Measurements from ENCODE around the gene PTCSC3.

Gene PTCSC3

GRCh38 chr14:36132826-36133225 lies 43.7 kb downstream of the PTCSC3 start:
- TF ChIP-seq GATA3 (IDR thresholded peaks at IDR 0.05; ENCODE audit: low read depth, low read length): no peak
- TF ChIP-seq GATA2 (IDR thresholded peaks at IDR 0.05; ENCODE audit: low read depth, low read length): no peak

GRCh38 chr14:36130186-36130585 lies 46.3 kb downstream of the PTCSC3 start:
- TF ChIP-seq GATA2 (IDR thresholded peaks at IDR 0.05; ENCODE audit: low read depth, low read length): no peak
- no peak for TF ChIP-seq GATA3 (IDR thresholded peaks at IDR 0.05; ENCODE audit: low read depth, low read length)

GRCh38 chr14:36129181-36129580 lies 47.3 kb downstream of the PTCSC3 start:
- TF ChIP-seq GATA3 (IDR thresholded peaks at IDR 0.05; ENCODE audit: low read depth, low read length): no peak
- TF ChIP-seq GATA2 (IDR thresholded peaks at IDR 0.05; ENCODE audit: low read depth, low read length): no peak

GRCh38 chr14:36113341-36113740 lies 63.2 kb downstream of the PTCSC3 start:
- no peak for TF ChIP-seq GATA3 (IDR thresholded peaks at IDR 0.05; ENCODE audit: low read depth, low read length)
- no peak for TF ChIP-seq GATA2 (IDR thresholded peaks at IDR 0.05; ENCODE audit: low read depth, low read length)

- TF ChIP-seq GATA2 (IDR thresholded peaks at IDR 0.05; ENCODE audit: low read depth, low read length): no peak
- TF ChIP-seq GATA3 (IDR thresholded peaks at IDR 0.05; ENCODE audit: low read depth, low read length): no peak
Measured at GRCh38 chr14:36111822-36112583, 64.5 kb downstream of the PTCSC3 start.

GRCh38 chr14:36105401-36105800 lies 71.1 kb downstream of the PTCSC3 start:
- no peak for TF ChIP-seq GATA2 (IDR thresholded peaks at IDR 0.05; ENCODE audit: low read depth, low read length)
- TF ChIP-seq GATA3 (IDR thresholded peaks at IDR 0.05; ENCODE audit: low read depth, low read length): no peak

- TF ChIP-seq GATA3 (IDR thresholded peaks at IDR 0.05; ENCODE audit: low read depth, low read length) (no peak), GATA2 (IDR thresholded peaks at IDR 0.05; ENCODE audit: low read depth, low read length) (no peak)
Measured at GRCh38 chr14:36099619-36100018, 76.9 kb downstream of the PTCSC3 start.

- TF ChIP-seq GATA3 (IDR thresholded peaks at IDR 0.05; ENCODE audit: low read depth, low read length) (no peak), GATA2 (IDR thresholded peaks at IDR 0.05; ENCODE audit: low read depth, low read length) (no peak)
Measured at GRCh38 chr14:36097356-36097755, 79.2 kb downstream of the PTCSC3 start.

- TF ChIP-seq GATA2 (IDR thresholded peaks at IDR 0.05; ENCODE audit: low read depth, low read length): no peak
- no peak for TF ChIP-seq GATA3 (IDR thresholded peaks at IDR 0.05; ENCODE audit: low read depth, low read length)
Measured at GRCh38 chr14:36096090-36096489, 80.4 kb downstream of the PTCSC3 start.

- TF ChIP-seq GATA2 (IDR thresholded peaks at IDR 0.05; ENCODE audit: low read depth, low read length) (no peak), GATA3 (IDR thresholded peaks at IDR 0.05; ENCODE audit: low read depth, low read length) (no peak)
Measured at GRCh38 chr14:36094963-36095362, 81.6 kb downstream of the PTCSC3 start.

- TF ChIP-seq GATA3 (IDR thresholded peaks at IDR 0.05; ENCODE audit: low read depth, low read length) (no peak), GATA2 (IDR thresholded peaks at IDR 0.05; ENCODE audit: low read depth, low read length) (no peak)
Measured at GRCh38 chr14:36091096-36091495, 85.4 kb downstream of the PTCSC3 start.

- TF ChIP-seq GATA3 (IDR thresholded peaks at IDR 0.05; ENCODE audit: low read depth, low read length) (no peak), GATA2 (IDR thresholded peaks at IDR 0.05; ENCODE audit: low read depth, low read length) (no peak)
Measured at GRCh38 chr14:36087411-36087810, 89.1 kb downstream of the PTCSC3 start.

GRCh38 chr14:36086629-36087395 lies 89.7 kb downstream of the PTCSC3 start:
- TF ChIP-seq GATA2 (IDR thresholded peaks at IDR 0.05; ENCODE audit: low read depth, low read length) (no peak), GATA3 (IDR thresholded peaks at IDR 0.05; ENCODE audit: low read depth, low read length) (no peak)

GRCh38 chr14:36085861-36086260 lies 90.7 kb downstream of the PTCSC3 start:
- TF ChIP-seq GATA3 (IDR thresholded peaks at IDR 0.05; ENCODE audit: low read depth, low read length) (no peak), GATA2 (IDR thresholded peaks at IDR 0.05; ENCODE audit: low read depth, low read length) (no peak)
